HG03064 (cell line): ENCODE measurements around the gene PPP4R3A.
"Not testable (repeated sequence)": the region's sequence is repeated elsewhere in the genome, so short reads cannot be mapped to it uniquely, and the experiment has no call there.

Experiments
- ATAC-seq: cut with Tn5 transposase; IDR thresholded peaks from one replicate; pipeline ENCODE4 v1.9.1; 2021; ENCODE audit warnings: low read depth; ENCODE audit not compliant: unreplicated experiment

The PPP4R3A gene

GRCh38 chr14:91444335-91445020, 65.6 kb downstream of the PPP4R3A start:
- ATAC-seq, result no peak

- no peak for ATAC-seq
Observed at GRCh38 chr14:91439345-91439744, 70.8 kb downstream of the PPP4R3A start.

DNA sequence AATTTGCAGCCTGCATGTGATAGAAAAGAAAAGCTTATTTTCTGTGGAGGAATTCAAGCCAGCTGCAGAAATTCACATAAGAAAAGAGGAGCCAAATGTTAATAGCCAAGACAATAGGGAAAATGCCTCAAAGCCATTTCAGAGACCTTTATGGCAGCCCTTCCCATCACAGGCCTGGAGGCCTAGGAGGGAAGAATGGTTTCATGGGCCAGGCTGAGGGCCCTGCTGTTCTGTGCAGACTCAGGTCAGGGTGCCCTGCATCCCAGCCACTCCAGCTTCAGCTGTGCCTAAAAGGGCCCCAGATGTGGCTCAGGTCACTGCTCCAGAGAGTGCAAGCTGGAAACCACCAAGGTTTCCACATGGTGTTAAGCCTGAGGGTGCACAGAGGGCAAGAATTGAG, 71.3 kb downstream of the PPP4R3A start:
- ATAC-seq, result no peak

DNA sequence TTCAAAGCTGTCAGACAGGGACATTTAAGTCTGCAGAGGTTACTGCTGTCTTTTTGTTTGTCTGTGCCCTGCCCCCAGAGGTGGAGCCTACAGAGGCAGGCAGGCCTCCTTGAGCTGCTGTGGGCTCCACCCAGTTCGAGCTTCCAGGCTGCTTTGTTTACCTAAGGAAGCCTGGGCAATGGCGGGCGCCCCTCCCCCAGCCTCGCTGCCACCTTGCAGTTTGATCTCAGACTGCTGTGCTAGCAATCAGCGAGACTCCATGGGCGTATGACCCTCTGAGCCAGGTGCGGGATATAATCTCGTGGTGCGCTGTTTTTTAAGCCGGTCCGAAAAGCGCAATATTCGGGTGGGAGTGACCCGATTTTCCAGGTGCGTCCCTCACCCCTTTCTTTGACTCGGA, 73.8 kb downstream of the PPP4R3A start:
- ATAC-seq, result not testable (repeated sequence)

GRCh38 chr14:91429385-91429784, 80.7 kb downstream of the PPP4R3A start:
- ATAC-seq, result no peak

- not testable (repeated sequence) for ATAC-seq
Observed at GRCh38 chr14:91428931-91429330, 81.2 kb downstream of the PPP4R3A start.

DNA sequence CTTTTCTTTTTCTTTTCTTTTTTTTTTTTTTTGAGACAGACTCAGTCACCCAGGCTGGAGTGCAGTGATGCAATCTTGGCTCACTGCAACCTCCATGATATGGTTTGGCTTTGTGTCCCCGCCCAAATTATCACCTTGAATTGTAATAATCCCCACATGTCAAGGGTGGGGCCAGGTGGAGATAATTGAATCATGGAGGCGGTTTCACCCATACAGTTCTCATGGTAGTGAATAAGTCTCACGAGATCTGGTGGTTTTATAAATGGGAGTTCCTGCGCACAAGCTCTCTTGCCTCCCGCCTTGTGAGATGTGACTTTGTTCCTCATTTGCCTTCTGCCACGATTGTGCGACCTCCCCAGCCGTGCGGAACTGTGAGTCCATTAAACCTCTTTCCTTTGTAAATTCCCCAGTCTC, 84.6 kb downstream of the PPP4R3A start:
- not testable (repeated sequence) for ATAC-seq

DNA sequence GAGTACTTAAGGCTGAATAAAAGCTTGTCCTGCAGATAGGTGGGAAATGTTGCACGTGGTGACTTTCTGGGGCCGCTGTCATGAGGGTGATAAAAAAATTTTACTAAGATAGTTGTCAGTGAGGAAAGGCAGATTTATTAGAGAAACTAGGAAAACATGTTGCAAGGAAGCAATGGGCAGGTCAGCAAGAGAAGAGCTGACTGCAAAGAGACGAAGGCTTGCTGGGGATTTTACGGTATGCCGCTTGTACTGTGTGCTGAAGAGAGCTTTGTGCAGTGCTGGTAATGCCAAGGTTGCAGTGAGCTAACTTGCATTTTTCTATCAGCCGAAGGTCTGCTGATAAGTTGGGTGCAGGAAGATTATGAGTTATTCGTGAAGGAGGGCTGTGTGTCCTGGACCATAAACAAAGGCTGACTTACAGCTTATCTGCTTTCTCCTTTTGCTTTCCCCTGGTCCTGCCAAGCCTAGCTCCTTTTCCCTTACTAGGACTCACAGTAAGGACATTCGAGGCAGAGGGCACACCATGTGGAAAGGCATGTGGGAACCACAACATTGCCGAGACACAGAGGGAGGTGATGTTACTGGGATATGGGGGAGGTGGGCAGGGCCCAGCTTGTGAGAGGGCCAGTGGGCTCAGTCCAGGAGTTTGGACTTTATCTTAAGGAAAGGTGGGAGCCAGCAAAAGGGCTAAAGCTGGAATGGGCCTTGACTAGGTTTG, 85.1 kb downstream of the PPP4R3A start:
- no peak for ATAC-seq

- no peak for ATAC-seq
Observed at GRCh38 chr14:91420686-91421085, 89.4 kb downstream of the PPP4R3A start.

DNA sequence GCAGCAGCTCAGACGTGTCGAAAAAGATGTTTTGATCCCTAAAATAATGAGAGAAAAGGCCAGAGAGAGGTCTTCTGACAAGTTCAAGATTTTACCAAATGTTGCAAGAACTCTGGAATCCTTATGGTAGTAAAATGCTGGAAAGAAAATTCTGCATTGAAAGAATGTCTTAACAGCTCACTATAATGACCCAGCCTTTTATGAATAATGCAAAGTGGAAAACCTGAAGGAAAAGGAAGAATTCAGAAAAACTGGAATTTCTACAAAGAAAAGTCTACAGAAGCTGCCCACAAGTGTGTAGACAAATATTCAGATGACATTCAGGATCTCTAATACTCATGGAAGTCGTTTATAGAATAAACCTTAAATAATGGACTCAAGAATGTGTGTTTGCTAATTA, 90.7 kb downstream of the PPP4R3A start:
- ATAC-seq, result no peak

DNA sequence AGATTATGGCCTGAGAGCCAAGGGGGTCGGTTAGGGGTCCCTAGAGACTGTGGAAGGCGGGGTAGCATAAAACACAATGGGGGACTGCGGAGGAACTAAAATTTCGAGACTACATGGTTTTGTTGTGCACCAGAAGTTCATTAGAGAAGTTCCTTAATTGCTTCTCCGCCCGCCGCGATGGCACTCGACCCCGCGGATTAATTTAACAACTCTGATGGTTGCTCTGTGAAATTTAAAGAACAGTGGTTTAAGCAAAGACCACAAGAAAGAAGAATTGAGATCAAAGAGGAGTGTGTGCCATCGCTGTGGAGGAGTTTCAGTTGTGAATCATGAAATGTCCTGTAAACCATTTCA, 91.1 kb downstream of the PPP4R3A start:
- no peak for ATAC-seq

DNA sequence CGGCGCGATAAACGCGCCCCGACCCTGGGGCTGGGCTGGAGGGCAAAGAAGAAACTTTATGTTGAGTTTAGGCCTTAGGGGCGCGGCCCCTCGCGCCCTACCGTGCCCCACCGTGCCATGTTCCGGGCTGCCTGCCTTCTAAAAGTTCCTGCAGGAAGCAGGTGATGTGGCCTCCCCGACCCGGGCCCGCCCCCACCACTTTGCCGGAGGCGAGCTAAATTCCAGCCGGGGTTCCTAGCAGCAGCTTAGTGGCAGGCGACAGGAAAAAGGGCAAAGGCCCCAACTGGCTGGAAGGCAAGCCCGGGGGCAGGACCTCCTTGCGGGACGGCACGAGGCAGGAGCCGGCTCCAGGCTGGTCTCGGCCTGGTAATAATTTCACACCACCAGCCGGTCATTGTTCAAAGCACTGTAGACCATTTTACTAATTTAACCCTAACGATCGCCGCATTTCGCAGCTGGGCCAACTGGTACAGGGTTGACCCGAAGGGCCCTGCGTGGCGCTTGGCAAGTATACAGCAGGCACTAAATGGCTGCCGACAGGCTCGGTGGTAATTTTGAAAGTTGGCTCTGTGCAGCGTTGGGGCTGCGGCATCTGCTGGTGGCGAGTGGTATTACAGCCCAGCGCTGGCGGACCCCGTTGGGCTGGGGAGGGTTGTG, 91.6 kb downstream of the PPP4R3A start:
- no peak for ATAC-seq

DNA sequence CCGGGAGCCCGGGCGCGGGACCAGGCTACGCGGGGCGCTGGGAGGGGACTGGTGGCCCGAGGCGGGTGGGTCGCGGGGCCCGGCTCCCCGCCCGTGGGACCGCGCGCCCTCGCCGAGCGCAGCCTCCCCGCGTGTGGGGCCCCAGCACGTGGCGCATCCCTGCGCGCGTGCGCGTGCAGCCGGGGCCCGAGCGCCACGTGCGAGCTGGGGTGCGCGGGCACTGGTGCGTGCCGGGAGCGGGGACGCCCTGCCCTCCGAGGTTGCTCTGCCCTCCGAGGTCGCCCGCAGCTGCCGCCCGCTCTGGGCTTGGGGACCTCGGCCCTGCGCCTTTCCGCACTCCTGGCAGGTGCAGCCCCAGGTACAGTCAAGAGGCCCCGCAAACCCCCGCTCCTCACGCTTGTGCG, 92.1 kb downstream of the PPP4R3A start:
- ATAC-seq, result peak; percentile 22

- peak; percentile 54 for ATAC-seq
Observed at GRCh38 chr14:91417120-91417982, 92.8 kb downstream of the PPP4R3A start, which contains the start of gene CCDC88C. Gene CCDC88C, minus strand, starts transcription at chr14:91417820. Its CDS starts 130 bp downstream, at chr14:91417690.

- no peak for ATAC-seq
Observed at GRCh38 chr14:91416744-91417119, 93.4 kb downstream of the PPP4R3A start.

GRCh38 chr14:91415794-91416743, 94.0 kb downstream of the PPP4R3A start:
- ATAC-seq, result peak; percentile 47

- no peak for ATAC-seq
Observed at GRCh38 chr14:91414475-91414833, 95.7 kb downstream of the PPP4R3A start.

- ATAC-seq, result no peak
Observed at GRCh38 chr14:91413547-91414474, 96.3 kb downstream of the PPP4R3A start.

DNA sequence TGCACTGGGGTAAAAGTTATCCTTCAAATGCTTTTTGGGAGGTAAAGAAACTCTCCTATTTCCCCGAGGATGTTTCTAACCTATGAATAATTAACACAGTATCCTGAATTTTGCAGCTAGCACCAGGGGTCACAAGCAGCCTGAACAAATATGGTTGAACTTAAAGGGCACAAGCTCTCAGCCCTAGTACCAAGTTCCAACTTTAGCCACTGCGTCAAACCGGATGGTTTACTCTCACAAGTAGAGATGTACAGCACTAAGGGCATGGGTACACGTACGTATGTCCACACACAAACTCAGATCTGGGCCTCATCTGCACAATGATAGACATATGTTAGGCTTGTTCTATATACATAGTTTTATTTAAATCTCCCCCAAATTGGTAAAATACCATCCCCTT, 97.2 kb downstream of the PPP4R3A start:
- ATAC-seq, result no peak
